Vagina (tissue), 2 donors: ENCODE data around the gene CD81. TPM values are rescaled to one million over a fixed set of nuclear protein-coding genes. Genes with fewer than 3 reads are reported as not detected.

Experiments
- DNase-seq, 2 donors: peaks; one replicate each; pipeline ENCODE4 v3.0.0-alpha.2; 2017; ENCODE audit errors: extremely low spot score in 2 of 2
- H3K27ac ChIP-seq: fragments of 200-600 bp; sonication (generic); one replicate; pipeline ENCODE4 v1.5.1; 2019
- H3K27me3 ChIP-seq: fragments of 200-600 bp; sonication (generic); one replicate; pipeline ENCODE4 v1.5.1; 2019
- H3K36me3 ChIP-seq, 2 donors: fragments of 200-600 bp; sonication (generic); one replicate each; pipeline ENCODE4 v1.5.1; 2017 to 2019
- H3K4me1 ChIP-seq: fragments of 200-600 bp; sonication (generic); one replicate; pipeline ENCODE4 v1.5.1; 2019
- H3K4me3 ChIP-seq, 2 donors: fragments of 200-600 bp; sonication (generic); 1 replicate in 1 of 2; 2 replicates in 1 of 2; pipeline ENCODE4 v1.5.1; 2016 to 2019
- H3K9me3 ChIP-seq: fragments of 200-600 bp; sonication (generic); one replicate; pipeline ENCODE4 v1.5.1; 2019
- POLR2A ChIP-seq, 2 donors: fragments of 450-650 bp; IDR thresholded peaks; one replicate each; pipeline ENCODE4 v1.6.1; 2017; ENCODE audit warnings: antibody characterized with exemption in 2 of 2, mild to moderate bottlenecking in 2 of 2, moderate library complexity in 2 of 2
- POLR2AphosphoS5 ChIP-seq, 2 donors: sonication (generic); formaldehyde crosslinking; IDR thresholded peaks; one replicate each; pipeline ENCODE4 v1.9.0; 2017; ENCODE audit warnings: antibody characterized with exemption in 2 of 2, mild to moderate bottlenecking in 2 of 2, low read depth in 1 of 2; ENCODE audit not compliant: insufficient read depth in 1 of 2
- intact Hi-C: fragments of 100-400 bp; cut with DNase I; formaldehyde crosslinking; loops from one replicate; pipeline ENCODE4 v1.15.1; 2023
- total RNA-seq: library from RNA; depleted of rRNA; stranded (reverse); fragments of >200 nt; gene quantifications from one replicate; pipeline ENCODE4 v1.2.3, GENCODE V29; 2016
- TF ChIP-seq, protein P1 (sequence below), 3 experiments: fragments of 450-650 bp in 2 of 3; fragments of 200-600 bp in 1 of 3; sonication (generic) in 1 of 3; IDR thresholded peaks; one replicate each; pipeline ENCODE4 v1.5.1; 2017 to 2019; ENCODE audit warnings: antibody characterized with exemption in 3 of 3, mild to moderate bottlenecking in 2 of 3, moderate library complexity in 2 of 3

The CD81 gene
- total RNA-seq, 1 donor from 2014 or later = 526 TPM

GRCh38 chr11:2343502-2343901 lies 33.6 kb upstream of the CD81 start:
- Histone ChIP-seq H3K9me3 (no peaks in the 10 kb centered on the region), H3K27me3 (no peaks in the 10 kb centered on the region), H3K4me3 (no peak overlapping the region), H3K27ac (no peak overlapping the region), H3K36me3 (no peaks in the 10 kb centered on the region), H3K4me1 (no peaks in the 10 kb centered on the region)
- intact Hi-C loops = no loop called here
- DNase-seq = no peak
- TF ChIP-seq, protein P1, sequence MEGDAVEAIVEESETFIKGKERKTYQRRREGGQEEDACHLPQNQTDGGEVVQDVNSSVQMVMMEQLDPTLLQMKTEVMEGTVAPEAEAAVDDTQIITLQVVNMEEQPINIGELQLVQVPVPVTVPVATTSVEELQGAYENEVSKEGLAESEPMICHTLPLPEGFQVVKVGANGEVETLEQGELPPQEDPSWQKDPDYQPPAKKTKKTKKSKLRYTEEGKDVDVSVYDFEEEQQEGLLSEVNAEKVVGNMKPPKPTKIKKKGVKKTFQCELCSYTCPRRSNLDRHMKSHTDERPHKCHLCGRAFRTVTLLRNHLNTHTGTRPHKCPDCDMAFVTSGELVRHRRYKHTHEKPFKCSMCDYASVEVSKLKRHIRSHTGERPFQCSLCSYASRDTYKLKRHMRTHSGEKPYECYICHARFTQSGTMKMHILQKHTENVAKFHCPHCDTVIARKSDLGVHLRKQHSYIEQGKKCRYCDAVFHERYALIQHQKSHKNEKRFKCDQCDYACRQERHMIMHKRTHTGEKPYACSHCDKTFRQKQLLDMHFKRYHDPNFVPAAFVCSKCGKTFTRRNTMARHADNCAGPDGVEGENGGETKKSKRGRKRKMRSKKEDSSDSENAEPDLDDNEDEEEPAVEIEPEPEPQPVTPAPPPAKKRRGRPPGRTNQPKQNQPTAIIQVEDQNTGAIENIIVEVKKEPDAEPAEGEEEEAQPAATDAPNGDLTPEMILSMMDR (IDR thresholded peaks at IDR 0.05) = no peak
- TF ChIP-seq POLR2A (IDR thresholded peaks at IDR 0.05) (no peak), POLR2AphosphoS5 (IDR thresholded peaks at IDR 0.05; ENCODE audit: insufficient read depth in 1 of 2, low read depth in 1 of 2) (no peak)

GRCh38 chr11:2345050-2345449 lies 32.1 kb upstream of the CD81 start:
- H3K4me3 ChIP-seq = no peak overlapping the region
- no peaks in the 10 kb centered on the region for H3K36me3 ChIP-seq
- no peaks in the 10 kb centered on the region for H3K27me3 ChIP-seq
- TF ChIP-seq POLR2AphosphoS5 (IDR thresholded peaks at IDR 0.05; ENCODE audit: insufficient read depth in 1 of 2, low read depth in 1 of 2) = no peak
- TF ChIP-seq, protein P1 (IDR thresholded peaks at IDR 0.05) = no peak
- TF ChIP-seq POLR2A (IDR thresholded peaks at IDR 0.05) = no peak
- no peaks in the 10 kb centered on the region for H3K9me3 ChIP-seq
- DNase-seq = no peak
- intact Hi-C loops = no loop called here
- H3K27ac ChIP-seq = no peak overlapping the region
- no peaks in the 10 kb centered on the region for H3K4me1 ChIP-seq

- no peaks in the 10 kb centered on the region for H3K27me3 ChIP-seq
- intact Hi-C loops = no loop called here
- no peaks in the 10 kb centered on the region for H3K9me3 ChIP-seq
- no peaks in the 10 kb centered on the region for H3K4me1 ChIP-seq
- no peak overlapping the region for H3K4me3 ChIP-seq
- H3K36me3 ChIP-seq = no peaks in the 10 kb centered on the region
- TF ChIP-seq, protein P1 (IDR thresholded peaks at IDR 0.05) = no peak
- TF ChIP-seq POLR2AphosphoS5 (IDR thresholded peaks at IDR 0.05; ENCODE audit: insufficient read depth in 1 of 2, low read depth in 1 of 2) = no peak
- no peak for TF ChIP-seq POLR2A (IDR thresholded peaks at IDR 0.05)
- no peak for DNase-seq
- no peak overlapping the region for H3K27ac ChIP-seq
Observed at GRCh38 chr11:2346014-2346413, 31.1 kb upstream of the CD81 start.

GRCh38 chr11:2346586-2347307 lies 30.4 kb upstream of the CD81 start:
- TF ChIP-seq, protein P1 (IDR thresholded peaks at IDR 0.05) = no peak
- TF ChIP-seq POLR2A (IDR thresholded peaks at IDR 0.05) (no peak), POLR2AphosphoS5 (IDR thresholded peaks at IDR 0.05; ENCODE audit: insufficient read depth in 1 of 2, low read depth in 1 of 2) (no peak)
- intact Hi-C loops = no loop called here
- no peak for DNase-seq

DNA sequence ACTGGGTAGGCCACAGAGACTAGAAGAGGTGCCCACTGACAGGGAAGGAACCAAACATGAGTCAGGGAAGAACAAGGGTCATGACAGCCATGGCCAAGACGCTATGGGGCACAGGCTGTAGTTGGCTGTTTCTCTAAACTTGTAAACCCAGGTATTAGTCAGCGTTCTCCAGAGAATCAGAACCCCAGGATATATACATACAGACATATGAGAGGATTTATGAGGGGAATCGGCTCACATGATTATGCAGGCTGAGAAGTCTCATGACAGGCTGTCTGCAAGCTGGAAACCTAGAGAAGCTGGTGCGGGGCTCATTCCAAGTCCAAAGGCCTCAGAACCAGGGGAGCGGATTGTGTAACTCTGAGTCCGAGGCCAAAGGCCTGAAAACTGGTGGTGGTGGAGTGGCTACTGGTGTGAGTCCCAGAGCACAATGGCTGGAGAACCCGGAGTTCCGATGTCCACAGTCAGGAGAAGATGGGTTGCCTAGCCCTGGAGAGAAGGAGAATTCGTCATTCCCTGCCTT lies 29.7 kb upstream of the CD81 start:
- intact Hi-C loops = no loop called here
- DNase-seq = no peak
- no peaks in the 10 kb centered on the region for H3K36me3 ChIP-seq

More at GRCh38 chr11:2346586-2347307, 30.4 kb upstream of the CD81 start:
- Histone ChIP-seq H3K27ac (no peak overlapping the region), H3K4me1 (no peaks in the 10 kb centered on the region), H3K36me3 (no peaks in the 10 kb centered on the region), H3K4me3 (no peak overlapping the region), H3K9me3 (no peaks in the 10 kb centered on the region), H3K27me3 (no peaks in the 10 kb centered on the region)

More for the DNA sequence above, 29.7 kb upstream of the CD81 start:
- Histone ChIP-seq H3K27ac (no peak overlapping the region), H3K4me1 (no peaks in the 10 kb centered on the region), H3K27me3 (no peaks in the 10 kb centered on the region), H3K9me3 (no peaks in the 10 kb centered on the region), H3K4me3 (no peak overlapping the region)
- no peak for TF ChIP-seq POLR2A (IDR thresholded peaks at IDR 0.05)
- no peak for TF ChIP-seq POLR2AphosphoS5 (IDR thresholded peaks at IDR 0.05; ENCODE audit: insufficient read depth in 1 of 2, low read depth in 1 of 2)
- TF ChIP-seq, protein P1 (IDR thresholded peaks at IDR 0.05) = no peak
